22Rv1 (cell line): ENCODE data around the gene SLC51B.
"Not testable (repeated sequence)": the region's sequence is repeated elsewhere in the genome, so short reads cannot be mapped to it uniquely, and the experiment has no call there.

ENCODE experiments used
- H3K27ac ChIP-seq: fragments of 450-650 bp; 2 replicates; pipeline ENCODE4 v1.5.1; 2017
- ZFX ChIP-seq: fragments of 450-650 bp; IDR thresholded peaks from 2 replicates; pipeline ENCODE4 v1.6.1; 2017; ENCODE audit warnings: antibody characterized with exemption, borderline replicate concordance
- TF ChIP-seq, protein P1 (sequence below): fragments of 450-650 bp; IDR thresholded peaks from 2 replicates; pipeline ENCODE4 v1.5.1; 2017; ENCODE audit warnings: mild to moderate bottlenecking

The SLC51B gene

DNA sequence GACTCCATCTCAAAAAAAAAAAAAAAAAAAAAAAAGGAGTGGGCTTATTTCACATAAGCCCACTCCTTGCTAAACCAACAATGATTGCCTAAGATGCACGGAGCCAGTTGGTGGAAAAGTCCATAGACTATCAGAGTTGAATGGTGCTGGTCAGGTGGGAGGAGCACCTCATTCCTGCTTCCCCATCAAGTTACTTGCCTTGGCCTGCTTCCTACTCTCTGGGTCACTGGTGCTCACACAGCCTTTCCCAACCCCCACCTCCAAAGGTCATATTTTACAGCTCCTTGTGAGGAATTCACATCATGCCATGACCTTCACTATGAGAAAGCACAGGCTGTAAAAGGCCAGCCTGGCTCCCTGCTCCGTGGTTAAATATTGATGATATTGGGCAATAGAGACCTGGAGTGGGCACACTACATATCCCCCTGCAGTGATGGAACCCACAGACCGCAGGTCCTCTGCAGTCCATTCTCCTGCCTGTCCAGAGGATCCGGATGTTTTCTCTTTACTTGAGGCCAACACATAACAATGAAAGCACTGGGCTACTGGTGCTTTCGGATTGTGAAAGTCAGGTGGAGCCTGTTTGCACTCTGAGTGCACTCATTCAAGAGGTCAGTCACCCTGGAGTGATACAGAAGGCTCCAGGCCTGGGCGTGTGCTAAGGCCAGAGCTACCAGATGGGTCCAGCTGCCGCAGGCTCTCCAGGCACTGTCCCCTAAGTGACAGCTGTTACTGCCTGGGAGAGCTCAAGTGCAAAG is at the start of gene SLC51B:
TSS of gene SLC51B (plus strand) at position 664 of the 758 bp plus-strand sequence. CDS start 4,618 bp downstream, outside the sequence.
- H3K27ac ChIP-seq = no peak within 1 kb of the TSS

DNA sequence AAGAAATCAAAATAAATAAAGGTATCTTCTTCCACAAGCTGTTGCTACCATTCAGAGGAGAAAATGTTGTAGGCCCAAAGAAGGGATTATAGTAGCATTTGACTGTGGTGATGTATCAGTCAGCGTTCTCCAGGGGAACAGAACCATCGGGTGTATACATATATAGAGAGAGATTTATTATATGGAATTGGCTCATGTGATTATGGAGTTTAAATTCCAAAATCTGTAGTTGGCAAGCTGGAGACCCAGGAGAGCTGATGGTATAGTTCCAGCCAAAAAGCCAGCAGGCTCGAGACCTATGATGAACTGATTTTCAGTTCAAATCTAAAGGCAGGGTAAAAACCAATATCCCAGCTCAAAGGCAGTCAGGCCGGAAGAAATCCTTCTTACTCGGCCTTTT is 48.1 kb upstream of the SLC51B start:
- no peak overlapping the region for H3K27ac ChIP-seq
- TF ChIP-seq, protein P1, sequence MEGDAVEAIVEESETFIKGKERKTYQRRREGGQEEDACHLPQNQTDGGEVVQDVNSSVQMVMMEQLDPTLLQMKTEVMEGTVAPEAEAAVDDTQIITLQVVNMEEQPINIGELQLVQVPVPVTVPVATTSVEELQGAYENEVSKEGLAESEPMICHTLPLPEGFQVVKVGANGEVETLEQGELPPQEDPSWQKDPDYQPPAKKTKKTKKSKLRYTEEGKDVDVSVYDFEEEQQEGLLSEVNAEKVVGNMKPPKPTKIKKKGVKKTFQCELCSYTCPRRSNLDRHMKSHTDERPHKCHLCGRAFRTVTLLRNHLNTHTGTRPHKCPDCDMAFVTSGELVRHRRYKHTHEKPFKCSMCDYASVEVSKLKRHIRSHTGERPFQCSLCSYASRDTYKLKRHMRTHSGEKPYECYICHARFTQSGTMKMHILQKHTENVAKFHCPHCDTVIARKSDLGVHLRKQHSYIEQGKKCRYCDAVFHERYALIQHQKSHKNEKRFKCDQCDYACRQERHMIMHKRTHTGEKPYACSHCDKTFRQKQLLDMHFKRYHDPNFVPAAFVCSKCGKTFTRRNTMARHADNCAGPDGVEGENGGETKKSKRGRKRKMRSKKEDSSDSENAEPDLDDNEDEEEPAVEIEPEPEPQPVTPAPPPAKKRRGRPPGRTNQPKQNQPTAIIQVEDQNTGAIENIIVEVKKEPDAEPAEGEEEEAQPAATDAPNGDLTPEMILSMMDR = no peak
- no peak for TF ChIP-seq ZFX

More for the DNA sequence above, at the start of gene SLC51B:
- TF ChIP-seq, protein P1 = no peak

DNA sequence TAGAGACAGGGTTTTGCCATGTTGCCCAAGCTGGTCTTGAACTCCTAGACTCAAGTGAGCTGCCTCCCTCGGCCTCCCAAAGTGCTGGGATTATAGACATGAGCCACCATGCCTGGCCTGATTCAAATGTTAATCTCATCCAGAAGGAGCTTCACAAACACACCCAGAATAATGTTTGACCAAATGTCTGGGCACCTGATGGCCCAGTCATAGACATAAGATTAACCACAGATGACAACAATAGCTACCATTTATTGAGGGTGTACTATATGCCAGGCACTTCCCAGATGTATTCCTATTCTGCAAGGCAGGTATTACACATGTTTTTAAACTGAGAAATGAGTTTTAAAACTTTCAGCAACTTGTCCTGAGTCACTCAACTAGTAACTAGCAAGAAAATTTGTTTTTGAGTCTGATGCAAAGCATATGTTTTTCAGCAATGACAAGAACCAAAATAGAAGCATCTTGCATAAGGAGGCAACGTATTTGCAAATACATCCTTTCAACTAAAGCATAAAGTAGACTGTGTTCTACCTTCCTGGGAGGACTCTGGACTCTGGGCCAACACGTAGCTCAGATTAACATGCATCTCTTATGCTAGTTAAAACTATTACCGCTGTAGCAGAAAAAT is 47.3 kb upstream of the SLC51B start:
- H3K27ac ChIP-seq = no peak overlapping the region
- TF ChIP-seq, protein P1 = no peak
- TF ChIP-seq ZFX = no peak

DNA sequence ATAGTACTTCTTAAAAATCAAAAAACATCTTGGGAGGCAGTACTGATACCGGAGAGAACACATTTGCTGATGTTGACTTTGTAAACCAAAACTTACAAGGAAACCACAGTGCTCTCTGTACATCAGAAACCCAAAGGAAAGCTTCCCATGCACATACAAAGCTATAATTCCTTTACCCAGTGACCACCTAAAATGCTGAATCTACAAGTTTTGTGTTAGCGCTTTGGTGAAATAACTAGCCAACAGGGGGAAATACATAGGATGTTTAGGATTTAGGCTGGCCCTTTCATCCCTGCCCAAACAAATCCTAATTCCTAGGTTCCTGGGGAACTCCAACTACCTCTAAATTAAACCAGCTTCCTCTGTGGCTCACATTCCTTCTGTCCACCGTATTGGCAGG is 40.2 kb upstream of the SLC51B start:
- H3K27ac ChIP-seq = no peak overlapping the region
- TF ChIP-seq, protein P1 = no peak
- no peak for TF ChIP-seq ZFX

DNA sequence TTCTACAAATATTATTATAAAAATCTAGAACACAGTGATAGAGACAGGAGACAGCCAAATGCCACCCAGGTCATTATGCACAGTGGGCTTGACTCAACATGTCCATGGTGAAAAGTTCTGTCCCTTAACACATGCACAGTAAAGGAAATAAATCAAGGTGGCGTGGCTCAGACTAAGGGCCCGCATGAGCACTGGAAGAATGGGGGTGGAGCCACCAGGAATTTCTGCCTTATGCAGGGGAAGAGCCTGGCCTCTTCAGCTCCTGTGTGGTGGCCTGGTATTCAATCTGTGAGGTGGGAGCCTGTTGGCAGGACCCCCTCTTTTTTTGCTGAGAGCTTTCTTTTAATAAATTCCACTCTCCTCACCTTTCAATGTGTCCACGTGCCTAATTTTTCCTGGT is 38.3 kb upstream of the SLC51B start:
- no peak for TF ChIP-seq ZFX
- TF ChIP-seq, protein P1 = no peak

DNA sequence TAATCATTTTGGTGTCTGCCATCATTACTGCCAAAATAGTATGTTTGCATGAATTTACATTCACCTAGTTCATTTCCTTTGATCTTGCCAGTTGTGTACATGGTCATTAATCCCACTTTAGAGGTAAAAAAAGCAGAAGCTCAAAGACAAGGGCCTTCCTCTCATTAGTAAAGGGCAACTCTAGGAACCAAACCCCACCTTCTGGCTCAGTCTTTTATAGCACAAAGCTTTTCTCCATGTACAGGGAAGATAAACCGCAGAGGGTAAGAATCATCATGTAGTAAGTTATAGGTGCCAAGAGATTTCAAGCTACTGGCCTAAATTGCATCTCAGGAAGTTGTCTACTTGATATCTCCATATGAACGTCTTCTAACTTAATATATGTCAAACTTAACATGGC is 36.2 kb upstream of the SLC51B start:
- no peak overlapping the region for H3K27ac ChIP-seq
- TF ChIP-seq, protein P1 = no peak
- TF ChIP-seq ZFX = no peak

More for the DNA sequence above, 38.3 kb upstream of the SLC51B start:
- H3K27ac ChIP-seq = no peak overlapping the region

DNA sequence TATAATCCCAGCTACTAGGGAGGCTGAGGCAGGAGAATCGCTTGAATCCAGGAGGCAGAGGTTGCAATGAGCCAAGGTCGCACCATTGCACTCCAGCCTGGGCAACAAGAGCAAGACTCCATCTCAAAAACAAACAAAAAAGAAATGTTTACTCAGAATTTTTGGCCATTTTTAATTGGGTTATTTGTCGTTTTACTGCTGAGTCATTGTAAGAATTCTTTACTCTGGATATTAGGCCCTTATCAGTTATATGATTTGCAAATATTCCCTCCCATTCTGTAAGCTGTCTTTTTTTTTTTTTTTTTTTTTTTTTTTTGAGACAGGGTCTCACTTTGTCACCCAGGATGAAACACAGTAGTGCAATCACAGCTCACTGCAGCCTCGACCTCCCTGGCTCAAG is 34.0 kb upstream of the SLC51B start:
- H3K27ac ChIP-seq = not testable (repeated sequence)
